Measurements from ENCODE around the gene EGFR.

EGFR gene

GRCh38 chr7:55174456-55174855 lies 155.6 kb downstream of the EGFR start:
- no peak overlapping the region for H2AFZ ChIP-seq (ENCODE audit: low read depth, low read length, severe bottlenecking)
- H3K9me3 ChIP-seq (ENCODE audit: insufficient read depth, low read length) = no peaks in the 10 kb centered on the region
- H3K79me2 ChIP-seq (ENCODE audit: insufficient read depth, low read length) = no peaks in the 10 kb centered on the region
- no peaks in the 10 kb centered on the region for H3K36me3 ChIP-seq (ENCODE audit: low read length)
- H3K4me2 ChIP-seq (ENCODE audit: low read depth, low read length, poor library complexity, severe bottlenecking) = no peak overlapping the region
- no peak overlapping the region for H3K27ac ChIP-seq (ENCODE audit: low read depth, low read length)
- H3K9me2 ChIP-seq (replicated peaks; ENCODE audit: insufficient read depth, low read length) = no peaks in the 10 kb centered on the region
- no peak overlapping the region for H3K9ac ChIP-seq (ENCODE audit: low read length)
- no peak for TF ChIP-seq CTCF (IDR thresholded peaks at IDR 0.05; ENCODE audit: insufficient read depth, low read length, poor library complexity, severe bottlenecking)
- no peak for TF ChIP-seq EZH2phosphoT487 (conservative IDR thresholded peaks at IDR 0.05; ENCODE audit: low read length)
- no peaks in the 10 kb centered on the region for H4K20me1 ChIP-seq (ENCODE audit: low read depth, low read length)
- no peaks in the 10 kb centered on the region for H3F3A ChIP-seq (ENCODE audit: insufficient read depth)
- no peaks in the 10 kb centered on the region for H3K27me3 ChIP-seq (ENCODE audit: low read length)
- no peak overlapping the region for H3K4me3 ChIP-seq (ENCODE audit: insufficient read depth, low read length, poor library complexity, severe bottlenecking)

GRCh38 chr7:55174856-55175255 lies 156.0 kb downstream of the EGFR start:
- no peaks in the 10 kb centered on the region for H4K20me1 ChIP-seq (ENCODE audit: low read depth, low read length)
- no peaks in the 10 kb centered on the region for H3K9me2 ChIP-seq (replicated peaks; ENCODE audit: insufficient read depth, low read length)
- no peaks in the 10 kb centered on the region for H3K36me3 ChIP-seq (ENCODE audit: low read length)
- H3K9me3 ChIP-seq (ENCODE audit: insufficient read depth, low read length) = no peaks in the 10 kb centered on the region
- no peaks in the 10 kb centered on the region for H3F3A ChIP-seq (ENCODE audit: insufficient read depth)
- H3K9ac ChIP-seq (ENCODE audit: low read length) = no peak overlapping the region
- no peak overlapping the region for H3K4me2 ChIP-seq (ENCODE audit: low read depth, low read length, poor library complexity, severe bottlenecking)
- TF ChIP-seq EZH2phosphoT487 (conservative IDR thresholded peaks at IDR 0.05; ENCODE audit: low read length) (no peak), CTCF (IDR thresholded peaks at IDR 0.05; ENCODE audit: insufficient read depth, low read length, poor library complexity, severe bottlenecking) (no peak)
- no peak overlapping the region for H2AFZ ChIP-seq (ENCODE audit: low read depth, low read length, severe bottlenecking)
- no peak overlapping the region for H3K4me3 ChIP-seq (ENCODE audit: insufficient read depth, low read length, poor library complexity, severe bottlenecking)
- no peaks in the 10 kb centered on the region for H3K79me2 ChIP-seq (ENCODE audit: insufficient read depth, low read length)
- no peaks in the 10 kb centered on the region for H3K27me3 ChIP-seq (ENCODE audit: low read length)
- no peak overlapping the region for H3K27ac ChIP-seq (ENCODE audit: low read depth, low read length)

- no peaks in the 10 kb centered on the region for H3K9me3 ChIP-seq (ENCODE audit: insufficient read depth, low read length)
- H3K36me3 ChIP-seq (ENCODE audit: low read length) = no peaks in the 10 kb centered on the region
- H4K20me1 ChIP-seq (ENCODE audit: low read depth, low read length) = no peaks in the 10 kb centered on the region
- no peak overlapping the region for H3K4me2 ChIP-seq (ENCODE audit: low read depth, low read length, poor library complexity, severe bottlenecking)
- H3K9ac ChIP-seq (ENCODE audit: low read length) = no peak overlapping the region
- no peaks in the 10 kb centered on the region for H3K27me3 ChIP-seq (ENCODE audit: low read length)
- H2AFZ ChIP-seq (ENCODE audit: low read depth, low read length, severe bottlenecking) = no peak overlapping the region
- TF ChIP-seq EZH2phosphoT487 (conservative IDR thresholded peaks at IDR 0.05; ENCODE audit: low read length) = no peak
- TF ChIP-seq CTCF (IDR thresholded peaks at IDR 0.05; ENCODE audit: insufficient read depth, low read length, poor library complexity, severe bottlenecking) = no peak
- no peaks in the 10 kb centered on the region for H3K9me2 ChIP-seq (replicated peaks; ENCODE audit: insufficient read depth, low read length)
- H3K27ac ChIP-seq (ENCODE audit: low read depth, low read length) = no peak overlapping the region
- H3K4me3 ChIP-seq (ENCODE audit: insufficient read depth, low read length, poor library complexity, severe bottlenecking) = no peak overlapping the region
- no peaks in the 10 kb centered on the region for H3F3A ChIP-seq (ENCODE audit: insufficient read depth)
- no peaks in the 10 kb centered on the region for H3K79me2 ChIP-seq (ENCODE audit: insufficient read depth, low read length)
Measured at GRCh38 chr7:55177068-55177530, 158.3 kb downstream of the EGFR start.
